HG03460 (cell line): Measurements from ENCODE around the gene AMPD3.
A peak's percentile ranks its signal among the peaks of the same experiment; 100 is the strongest.
"Not testable (repeated sequence)": the region's sequence is repeated elsewhere in the genome, so short reads cannot be mapped to it uniquely, and the experiment has no call there.

Source experiments
- ATAC-seq: cut with Tn5 transposase; IDR thresholded peaks from one replicate; pipeline ENCODE4 v1.9.1; 2021; ENCODE audit not compliant: unreplicated experiment

The AMPD3 gene

GRCh38 chr11:10436683-10437082 lies 18.4 kb upstream of the AMPD3 start:
- not testable (repeated sequence) for ATAC-seq

GRCh38 chr11:10438458-10438857 lies 16.6 kb upstream of the AMPD3 start:
- ATAC-seq = no peak

- no peak for ATAC-seq
Observed at GRCh38 chr11:10439351-10439750, 15.7 kb upstream of the AMPD3 start.

GRCh38 chr11:10439924-10440323 lies 15.1 kb upstream of the AMPD3 start:
- no peak for ATAC-seq

- no peak for ATAC-seq
Observed at GRCh38 chr11:10440401-10440800, 14.7 kb upstream of the AMPD3 start.

- ATAC-seq = no peak
Observed at GRCh38 chr11:10441091-10441490, 14.0 kb upstream of the AMPD3 start.

GRCh38 chr11:10441652-10442503 lies 13.2 kb upstream of the AMPD3 start:
- ATAC-seq = peak; percentile 95

GRCh38 chr11:10443152-10443551 lies 11.9 kb upstream of the AMPD3 start:
- no peak for ATAC-seq

GRCh38 chr11:10443721-10444235 lies 11.3 kb upstream of the AMPD3 start:
- no peak for ATAC-seq

GRCh38 chr11:10444725-10445315 lies 10.2 kb upstream of the AMPD3 start:
- no peak for ATAC-seq

- no peak for ATAC-seq
Observed at GRCh38 chr11:10447445-10447844, 7.6 kb upstream of the AMPD3 start.

- ATAC-seq = no peak
Observed at GRCh38 chr11:10450462-10451425, 4.3 kb upstream of the AMPD3 start.

GRCh38 chr11:10451426-10452116 lies 3.5 kb upstream of the AMPD3 start:
- ATAC-seq = no peak

- ATAC-seq = no peak
Observed at GRCh38 chr11:10452211-10452767, 2.8 kb upstream of the AMPD3 start.

- ATAC-seq = no peak
Observed at GRCh38 chr11:10453261-10453660, 1.8 kb upstream of the AMPD3 start.

GRCh38 chr11:10455637-10456487 lies 798 bp downstream of the AMPD3 start:
- peak; percentile 48 for ATAC-seq

GRCh38 chr11:10456519-10456918 lies 1.5 kb downstream of the AMPD3 start:
- peak; percentile 0 for ATAC-seq

GRCh38 chr11:10457901-10458300 lies 2.8 kb downstream of the AMPD3 start:
- no peak for ATAC-seq
